Activated CD4-positive, alpha-beta T cell treated with anti-CD3 and anti-CD28 coated beads for 1 hour (primary cell): ENCODE measurements around the gene SLC2A14.
"Not testable (repeated sequence)": the region's sequence is repeated elsewhere in the genome, so short reads cannot be mapped to it uniquely, and the experiment has no call there.

Experiments
- DNase-seq: peaks from one replicate; pipeline ENCODE4 v3.0.0-alpha.2; 2020

Gene SLC2A14

DNA sequence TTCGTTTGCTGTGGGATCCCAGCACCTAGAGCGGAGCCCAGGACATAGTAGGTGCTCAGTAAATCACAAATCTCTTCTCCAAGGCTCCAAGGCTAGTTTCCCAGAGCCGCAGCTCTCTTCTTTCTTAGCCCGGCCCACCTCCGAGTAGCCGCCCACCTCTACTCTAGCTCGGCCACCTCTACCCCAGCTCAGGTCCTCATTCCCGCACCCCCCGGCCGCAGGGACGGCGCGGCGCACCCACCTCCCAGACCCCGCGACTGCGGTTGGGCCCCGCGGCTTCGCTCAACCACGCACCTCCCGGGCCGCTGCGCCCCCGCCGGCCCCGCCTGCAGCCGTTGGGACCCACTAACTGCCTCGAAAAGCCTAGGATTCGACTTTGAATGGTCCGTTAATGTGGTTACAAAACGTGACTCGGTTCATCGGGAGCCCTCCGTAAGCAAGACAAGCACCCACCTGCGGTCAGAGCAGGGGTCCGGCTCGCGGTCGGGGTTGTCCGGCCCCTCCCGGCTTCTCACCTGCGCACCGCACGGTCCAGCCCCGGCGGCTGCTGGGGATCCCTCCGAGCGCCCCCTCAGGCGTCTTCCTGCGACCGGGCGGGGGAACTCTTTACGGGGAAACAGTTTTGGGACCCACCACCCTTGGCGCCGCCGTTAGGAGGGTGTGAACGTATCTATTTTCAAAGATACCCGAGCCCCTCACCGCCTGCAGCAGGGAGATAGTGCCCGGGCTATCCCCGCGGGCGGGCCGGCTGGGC, at the start of gene SLC2A14:
Gene SLC2A14, minus strand, starts transcription at position 350 of the 754 bp plus-strand sequence. CDS start 3,035 bp downstream, outside the sequence.
- no peak for DNase-seq

DNA sequence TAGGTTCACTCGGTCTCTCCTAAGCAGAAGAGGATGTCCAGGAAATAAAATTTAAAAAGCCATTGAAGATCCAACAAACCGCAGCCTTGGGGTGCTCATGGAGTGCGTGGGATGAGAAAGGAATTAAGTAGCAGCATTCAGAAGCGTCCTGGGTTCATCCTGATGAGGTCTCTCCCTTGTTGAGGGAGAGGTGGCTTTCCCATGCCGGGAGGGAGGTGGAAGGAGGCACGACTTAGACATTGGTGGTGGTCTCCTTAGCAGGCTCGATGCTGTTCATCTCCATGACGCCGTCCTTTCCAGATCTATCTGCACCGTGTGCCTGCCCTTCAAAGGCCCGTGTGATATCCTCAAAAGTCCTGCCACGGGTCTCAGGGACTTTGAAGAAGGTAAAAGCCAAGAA, 48.5 kb upstream of the SLC2A14 start:
- not testable (repeated sequence) for DNase-seq

DNA sequence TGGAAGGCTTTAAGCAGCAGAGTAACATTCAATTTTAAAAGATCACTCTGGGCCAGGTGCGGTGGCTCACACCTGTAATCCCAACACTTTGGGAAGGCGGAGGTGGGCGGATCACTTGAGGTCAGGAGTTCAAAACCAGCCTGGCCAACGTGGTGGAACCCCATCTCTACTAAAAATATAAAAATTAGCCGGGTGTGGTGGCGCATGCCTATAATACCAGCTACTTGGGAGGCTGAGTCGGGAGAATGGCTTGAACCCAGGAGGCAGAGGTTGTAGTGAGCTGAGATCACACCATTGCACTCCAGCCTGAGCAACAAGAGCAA, 45.5 kb upstream of the SLC2A14 start:
- DNase-seq: not testable (repeated sequence)

DNA sequence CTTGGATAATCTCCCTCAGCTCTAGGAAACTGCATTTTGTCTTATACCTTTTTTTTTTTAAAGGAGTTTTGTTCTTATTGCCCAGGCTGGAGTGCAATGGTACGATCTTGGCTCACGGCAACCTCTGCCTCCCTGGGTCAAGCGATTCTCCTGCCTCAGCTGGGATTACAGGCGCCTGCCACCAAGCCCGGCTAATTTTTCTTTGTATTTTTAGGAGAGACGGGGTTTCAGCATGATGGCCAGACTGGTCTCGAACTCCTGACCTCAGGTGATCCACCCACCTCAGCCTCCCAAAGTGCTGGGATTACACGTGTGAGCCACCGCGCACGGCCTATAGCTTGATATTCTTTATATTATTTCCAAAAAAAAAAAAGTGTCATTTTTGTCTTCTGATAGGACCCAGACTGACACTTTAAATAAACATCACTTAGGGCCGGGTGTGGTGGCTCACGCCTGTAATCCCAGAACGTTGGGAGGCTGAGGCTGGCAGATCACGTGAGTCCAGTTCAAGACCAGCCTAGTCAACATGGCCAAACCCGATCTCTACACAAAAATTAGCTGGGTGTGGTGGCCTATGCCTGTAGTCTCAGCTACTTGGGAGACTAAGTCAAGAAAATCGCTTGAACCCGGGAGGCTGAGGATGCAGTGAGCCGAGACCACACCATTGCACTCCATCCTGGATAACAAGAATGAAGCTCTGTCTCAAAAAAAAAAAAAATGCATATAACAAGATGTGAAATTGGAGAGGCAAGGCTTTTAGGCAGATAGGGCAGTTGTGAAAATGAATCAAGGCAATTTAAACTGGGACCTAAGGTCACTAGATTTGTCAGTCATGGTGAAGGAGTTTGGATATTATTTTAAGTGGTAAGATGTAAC, 44.9 kb upstream of the SLC2A14 start:
- DNase-seq: no peak

DNA sequence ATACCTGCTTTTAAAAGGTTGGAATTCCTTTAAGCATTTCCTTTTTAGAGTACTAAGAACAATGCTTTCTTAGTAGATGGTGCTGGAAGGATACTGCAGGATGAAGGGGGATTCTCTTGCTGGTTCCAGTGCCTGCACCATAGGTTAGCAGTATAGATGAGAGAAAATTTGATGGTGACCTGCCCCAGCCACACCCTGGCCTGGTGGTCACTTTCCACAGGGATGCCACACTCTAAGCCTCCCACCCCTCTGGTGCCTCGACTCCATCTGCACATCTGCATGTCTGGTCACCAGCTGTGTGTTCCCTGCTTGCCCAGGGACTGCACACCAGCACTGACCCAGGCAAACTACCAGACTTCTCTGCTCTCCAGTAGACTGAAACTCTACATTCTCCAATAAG, 44.2 kb upstream of the SLC2A14 start:
- no peak for DNase-seq

DNA sequence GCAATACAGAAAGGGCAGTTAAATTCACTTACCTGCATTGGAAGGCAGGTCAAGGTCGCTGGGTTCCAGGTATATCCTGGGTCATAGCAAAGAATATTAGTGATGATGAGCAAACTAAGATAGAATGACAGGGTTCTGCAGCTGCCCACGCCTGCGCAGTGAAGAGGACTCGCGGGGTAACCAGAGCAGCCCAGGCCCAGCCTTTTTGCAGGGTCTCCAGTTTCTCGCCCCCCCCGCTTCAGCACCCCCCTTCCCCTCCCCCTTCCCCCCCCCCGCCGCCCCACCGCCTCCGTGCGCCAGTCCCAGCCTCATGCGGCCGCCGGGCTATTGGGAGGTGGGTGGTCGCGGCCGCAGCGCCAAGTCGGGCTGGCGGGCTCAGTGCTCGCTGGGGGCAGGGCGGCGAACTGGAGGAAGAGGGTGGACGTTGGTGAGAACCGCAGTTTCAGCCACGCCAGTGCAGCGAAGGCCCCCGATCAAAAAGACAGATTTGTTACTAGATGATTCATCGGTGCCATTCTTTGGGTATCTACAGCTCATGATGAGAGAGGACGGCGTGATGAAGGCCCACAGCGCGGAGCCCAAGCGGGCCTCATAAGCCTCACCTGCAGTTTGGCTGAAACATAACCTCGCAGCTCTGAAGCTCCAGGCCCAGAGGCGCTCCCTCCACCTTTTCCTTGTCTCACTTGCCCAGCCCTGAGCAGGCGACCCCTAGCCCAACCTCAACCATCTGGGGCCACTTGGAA, 43.1 kb upstream of the SLC2A14 start:
- DNase-seq: no peak

DNA sequence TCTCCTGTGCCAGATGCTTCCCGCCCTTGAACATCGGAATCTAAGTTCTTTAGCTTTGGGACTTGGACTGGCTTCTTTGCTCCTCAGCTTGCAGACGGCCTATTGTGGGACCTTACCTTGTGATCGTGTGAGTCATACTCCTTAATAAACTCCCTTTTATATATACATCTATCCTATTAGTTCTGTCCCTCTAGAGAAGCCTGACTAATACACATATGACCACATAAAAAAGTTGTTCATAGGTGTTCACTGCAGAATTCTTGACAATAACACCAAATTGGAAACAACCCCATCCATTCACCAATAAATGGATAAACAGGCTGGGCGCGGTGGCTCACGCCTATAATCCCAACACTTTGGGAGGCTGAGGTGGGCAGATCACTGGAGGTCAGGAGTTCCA, 37.4 kb upstream of the SLC2A14 start:
- not testable (repeated sequence) for DNase-seq

DNA sequence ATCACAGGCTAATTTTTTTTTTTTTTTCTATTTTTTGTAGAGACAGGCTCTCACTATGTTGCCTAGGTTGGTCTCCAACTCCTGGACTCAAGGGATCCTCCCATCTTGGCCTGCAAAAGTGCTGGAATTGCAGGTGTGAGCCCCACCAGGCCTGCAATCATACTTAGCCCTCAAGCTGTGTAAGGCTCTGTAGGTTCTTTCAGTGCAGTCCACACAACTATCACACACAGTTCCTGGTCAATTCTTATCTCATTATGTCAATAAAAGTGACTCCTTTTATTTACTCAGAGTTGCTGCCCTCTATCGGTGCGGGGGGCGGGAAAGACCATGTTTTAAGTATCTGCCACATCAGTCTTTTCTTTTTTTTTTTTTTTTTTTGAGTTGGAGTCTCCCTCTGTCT, 34.3 kb upstream of the SLC2A14 start:
- no peak for DNase-seq

DNA sequence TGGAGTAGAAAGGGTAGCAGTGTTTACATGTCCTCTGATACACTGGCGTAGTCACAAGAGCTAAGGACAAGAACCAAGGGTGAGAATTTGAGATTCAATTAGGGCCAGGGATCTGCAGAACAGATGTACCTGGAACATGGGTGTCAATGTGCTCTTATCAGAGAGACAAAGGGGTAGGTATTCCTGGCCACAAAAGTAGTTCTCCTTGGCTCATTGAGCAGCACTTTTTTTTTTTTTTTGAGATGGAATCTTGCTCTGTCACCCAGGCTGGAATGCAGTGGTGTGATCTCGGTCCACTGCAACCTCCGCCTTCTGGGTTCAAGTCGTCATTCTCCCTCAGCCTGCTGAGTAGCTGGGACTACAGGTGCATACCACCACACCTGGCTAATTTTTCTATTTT, 33.6 kb upstream of the SLC2A14 start:
- not testable (repeated sequence) for DNase-seq

DNA sequence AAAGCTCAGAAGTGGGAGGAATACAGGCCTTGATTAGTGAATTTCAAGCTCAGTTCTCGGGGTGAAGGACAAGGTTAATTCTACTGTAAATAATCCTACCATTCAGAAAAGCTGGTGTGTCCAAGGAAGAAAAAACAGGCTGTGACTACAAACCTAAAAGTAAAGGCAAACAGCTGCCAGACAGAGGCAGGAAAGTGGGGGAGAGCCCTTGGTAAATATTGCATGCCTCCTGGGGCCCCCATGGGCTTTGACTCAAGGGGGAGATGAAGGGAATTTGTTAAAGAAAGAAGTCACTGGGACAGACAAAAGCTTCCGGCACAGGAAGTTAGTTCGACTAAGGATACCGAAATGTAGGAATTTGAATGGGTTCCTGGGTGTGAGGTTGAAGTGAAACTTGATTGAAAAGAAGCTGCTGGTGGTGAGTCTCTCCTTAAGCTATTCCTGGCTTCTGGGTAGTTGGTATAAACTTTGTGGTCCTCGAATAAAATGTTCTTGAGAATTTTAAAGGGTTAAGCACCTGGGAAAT, 32.9 kb upstream of the SLC2A14 start:
- DNase-seq: not testable (repeated sequence)

DNA sequence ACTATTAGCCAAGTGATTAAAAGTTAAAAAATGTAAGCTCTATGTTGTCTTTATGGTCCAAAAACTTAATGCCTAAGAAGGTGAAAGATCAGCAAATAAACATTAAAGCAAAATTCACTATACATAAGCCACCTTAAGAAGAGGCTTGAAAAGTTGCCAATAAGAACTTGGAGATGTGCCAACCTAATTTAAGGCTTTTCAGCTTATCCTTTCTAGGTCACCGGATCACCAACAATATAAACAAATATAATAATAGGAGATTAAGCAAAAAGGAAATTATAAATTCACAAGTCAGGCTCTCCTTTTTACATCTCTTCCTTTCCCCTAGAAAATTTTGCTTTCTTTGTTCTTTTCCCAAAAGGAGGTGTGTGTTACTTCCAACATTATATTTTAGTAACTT, 32.4 kb upstream of the SLC2A14 start:
- no peak for DNase-seq

DNA sequence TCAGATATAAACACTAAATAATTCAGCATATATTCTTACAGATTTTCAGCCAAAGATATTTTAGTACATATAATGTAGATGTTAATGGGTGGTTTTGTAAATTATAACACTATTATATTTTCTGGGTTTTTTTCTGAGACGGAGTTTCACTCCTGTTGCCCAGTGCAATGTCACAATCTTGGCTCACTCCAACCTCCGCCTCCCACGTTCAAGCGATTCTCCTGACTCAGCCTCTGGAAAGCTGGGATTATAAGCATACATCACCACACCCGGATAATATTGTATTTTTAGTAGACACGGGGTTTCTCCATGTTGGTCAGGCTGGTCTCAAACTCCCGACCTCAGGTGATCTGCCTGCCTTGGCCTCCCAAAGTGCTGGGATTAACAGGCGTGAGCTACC, 29.7 kb upstream of the SLC2A14 start:
- DNase-seq: not testable (repeated sequence)

DNA sequence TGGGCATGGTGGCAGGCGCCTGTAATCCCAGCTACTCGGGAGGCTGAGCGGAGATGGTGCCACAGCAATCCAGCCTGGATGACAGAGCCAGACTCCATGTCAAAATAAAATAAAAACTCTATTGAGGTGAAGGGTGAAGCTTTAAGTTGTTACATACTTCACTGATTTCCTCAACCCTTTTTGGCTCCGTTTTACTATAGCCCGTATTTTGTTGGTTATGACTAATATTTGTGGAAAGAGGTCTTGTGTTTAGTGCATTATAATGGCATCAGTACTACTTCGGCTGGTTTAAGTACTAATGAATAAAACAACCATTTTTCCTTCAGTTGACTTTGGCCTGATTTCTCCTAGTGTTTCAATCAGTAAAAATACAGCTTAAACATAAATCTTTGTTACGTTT, 27.0 kb upstream of the SLC2A14 start:
- no peak for DNase-seq

DNA sequence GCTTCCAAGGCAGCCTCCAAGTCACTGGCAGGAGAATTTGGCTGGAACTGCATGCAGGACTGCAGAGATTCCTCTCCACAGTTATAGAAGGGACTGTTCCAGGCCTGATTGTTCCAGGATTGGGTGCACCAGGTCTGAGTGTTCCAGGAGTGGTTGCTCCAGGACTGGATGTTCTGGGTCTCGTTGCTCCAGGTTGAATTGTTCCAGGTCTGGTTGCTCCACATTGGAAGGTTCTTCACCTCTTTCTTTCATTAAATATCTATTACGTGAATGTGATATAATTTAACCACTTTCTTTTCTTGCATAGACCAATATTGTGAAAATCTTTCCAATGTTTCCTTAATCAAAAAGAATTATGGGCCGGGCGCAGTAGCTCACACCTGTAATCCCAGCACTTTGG, 24.0 kb upstream of the SLC2A14 start:
- not testable (repeated sequence) for DNase-seq

DNA sequence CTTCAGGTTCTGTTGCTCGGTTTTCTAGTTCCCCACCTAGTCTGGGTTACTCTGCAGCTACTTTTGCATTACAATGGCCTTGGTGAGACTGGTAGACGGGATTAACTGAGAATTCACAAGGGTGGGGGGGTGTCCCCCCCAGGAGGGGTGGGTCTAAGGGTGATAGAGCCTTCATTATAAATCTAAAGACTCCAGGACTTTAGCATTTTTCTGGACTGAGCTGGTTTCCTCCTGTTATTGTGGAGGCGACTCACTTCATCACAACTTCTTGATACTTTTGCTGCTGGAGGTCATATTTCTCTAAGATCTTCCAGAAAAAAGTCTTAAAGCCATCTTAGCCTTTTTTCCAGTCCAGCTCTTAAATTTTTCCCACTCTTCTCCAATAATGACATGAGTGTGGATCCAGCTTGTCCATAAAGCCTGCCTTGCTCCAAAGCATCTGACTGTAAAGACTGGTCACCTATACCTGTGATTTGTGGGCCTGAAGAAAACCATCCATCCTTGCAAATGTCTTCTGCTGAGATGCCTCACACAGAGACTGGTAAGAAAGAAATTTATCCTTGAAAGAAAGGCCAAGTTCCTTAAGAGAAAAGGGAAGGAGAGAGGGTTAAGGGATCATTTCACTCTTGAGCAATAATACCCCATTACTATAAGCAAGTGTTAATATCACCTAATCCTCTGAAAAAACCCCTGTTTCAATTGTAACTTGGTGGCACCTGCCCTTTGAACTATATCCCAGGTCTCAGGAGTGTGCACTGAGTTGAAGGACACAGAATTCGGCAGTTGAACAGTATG, 19.7 kb upstream of the SLC2A14 start:
- DNase-seq: no peak

DNA sequence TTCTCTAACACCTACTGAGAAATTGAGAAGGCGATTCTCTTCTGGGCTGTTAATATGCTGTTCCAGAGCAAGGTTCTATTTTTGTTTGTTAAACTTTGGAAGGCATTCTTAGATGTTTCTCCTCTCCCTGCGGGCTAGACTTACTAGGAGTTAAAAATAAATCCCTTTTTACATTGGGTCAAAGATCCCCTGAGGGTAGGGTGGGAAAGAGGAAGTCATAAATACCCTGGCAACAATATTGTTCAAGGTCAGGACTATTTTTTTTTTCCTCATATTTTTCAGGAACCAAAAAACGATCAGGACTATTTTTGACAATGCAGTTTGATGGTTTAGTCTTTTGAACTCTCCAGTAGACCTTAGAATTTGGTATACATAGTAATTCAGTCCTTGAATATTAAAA, 12.0 kb upstream of the SLC2A14 start:
- no peak for DNase-seq

DNA sequence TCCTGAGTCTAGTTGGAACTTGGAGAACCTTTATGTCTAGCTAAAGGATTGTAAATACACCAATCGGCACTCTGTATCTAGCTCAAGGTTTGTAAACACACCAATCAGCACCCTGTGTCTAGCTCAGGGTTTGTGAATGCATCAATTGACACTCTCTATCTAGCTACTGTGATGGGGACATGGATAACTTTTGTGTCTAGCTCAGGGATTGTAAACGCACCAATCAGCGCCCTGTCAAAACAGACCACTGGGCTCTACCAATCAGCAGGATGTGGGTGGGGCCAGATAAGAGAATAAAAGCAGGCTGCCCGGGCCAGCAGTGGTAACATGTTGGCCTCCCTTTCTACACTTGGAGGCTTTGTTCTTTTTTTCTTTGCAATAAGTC, 9.0 kb upstream of the SLC2A14 start:
- DNase-seq: not testable (repeated sequence)

DNA sequence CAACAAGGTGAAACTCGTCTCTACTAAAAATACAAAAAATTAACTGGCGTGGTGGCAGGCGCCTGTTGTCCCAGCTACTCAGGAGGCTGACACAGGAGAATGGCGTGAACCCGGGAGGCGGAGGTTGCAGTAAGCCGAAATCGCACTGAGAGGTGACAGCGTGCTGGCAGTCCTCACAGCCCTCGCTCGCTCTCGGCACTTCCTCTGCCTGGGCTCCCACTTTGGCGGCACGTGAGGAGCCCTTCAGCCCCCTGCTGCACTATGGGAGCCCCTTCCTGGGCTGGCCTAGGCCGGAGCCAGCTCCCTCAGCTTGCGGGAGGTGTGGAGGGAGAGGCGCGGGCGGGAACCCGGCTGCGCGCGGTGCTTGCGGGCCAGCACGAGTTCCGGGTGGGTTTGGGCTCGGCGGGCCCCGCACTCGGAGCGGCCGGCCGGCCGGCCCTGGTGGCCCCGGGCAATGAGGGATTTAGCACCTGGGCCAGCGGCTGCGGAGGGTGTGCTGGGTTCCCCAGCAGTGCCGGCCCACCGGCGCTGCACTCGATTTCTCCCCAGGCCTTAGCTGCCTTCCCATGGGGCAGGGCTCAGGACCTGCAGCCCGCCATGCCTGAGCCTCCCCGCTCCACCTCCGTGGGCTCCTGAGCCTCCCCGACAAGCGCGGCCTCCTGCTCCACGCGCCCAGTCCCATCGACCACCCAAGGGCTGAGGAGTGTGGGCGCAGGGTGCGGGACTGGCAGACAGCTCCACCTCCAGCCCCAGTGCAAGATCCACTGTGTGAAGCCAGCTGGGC, 8.4 kb upstream of the SLC2A14 start:
- DNase-seq: not testable (repeated sequence)

DNA sequence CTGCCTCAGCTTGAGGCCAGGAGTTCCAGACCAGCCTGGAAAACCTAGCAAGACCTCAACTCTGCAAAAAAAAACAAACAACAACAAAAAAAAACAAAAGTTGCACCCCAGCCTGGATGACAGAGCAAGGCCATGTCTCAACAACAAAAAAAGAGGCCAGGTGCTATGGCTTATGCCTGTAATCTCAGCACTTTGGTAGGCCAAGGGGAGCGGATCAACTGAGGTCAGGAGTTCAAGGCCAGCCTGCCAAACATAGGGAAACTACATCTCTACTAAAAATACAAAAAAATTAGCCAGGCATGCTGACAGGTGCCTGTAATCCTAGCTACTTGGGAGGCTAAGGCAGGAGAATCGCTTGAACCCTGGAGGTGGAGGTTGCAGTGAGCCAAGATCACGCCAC, 6.5 kb upstream of the SLC2A14 start:
- DNase-seq: no peak

DNA sequence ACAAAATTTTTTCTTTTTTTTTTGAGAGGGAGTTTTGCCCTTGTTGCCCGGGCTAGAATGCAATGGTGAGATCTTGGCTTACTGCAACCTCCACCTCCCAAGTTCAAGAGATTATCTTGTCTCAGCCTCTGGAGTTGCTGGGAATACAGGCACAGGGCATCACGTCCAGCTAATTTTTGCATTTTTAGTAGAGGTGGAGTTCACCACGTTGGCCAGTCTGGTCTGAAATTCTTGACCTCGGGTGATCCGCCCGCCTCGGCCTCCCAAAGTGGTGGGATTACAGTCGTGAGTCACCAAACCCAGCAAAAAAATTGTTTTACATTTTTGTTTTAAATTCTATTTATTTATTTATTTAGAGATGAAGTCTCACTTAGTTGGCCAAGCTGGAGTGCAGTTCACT, 4.7 kb upstream of the SLC2A14 start:
- DNase-seq: no peak

DNA sequence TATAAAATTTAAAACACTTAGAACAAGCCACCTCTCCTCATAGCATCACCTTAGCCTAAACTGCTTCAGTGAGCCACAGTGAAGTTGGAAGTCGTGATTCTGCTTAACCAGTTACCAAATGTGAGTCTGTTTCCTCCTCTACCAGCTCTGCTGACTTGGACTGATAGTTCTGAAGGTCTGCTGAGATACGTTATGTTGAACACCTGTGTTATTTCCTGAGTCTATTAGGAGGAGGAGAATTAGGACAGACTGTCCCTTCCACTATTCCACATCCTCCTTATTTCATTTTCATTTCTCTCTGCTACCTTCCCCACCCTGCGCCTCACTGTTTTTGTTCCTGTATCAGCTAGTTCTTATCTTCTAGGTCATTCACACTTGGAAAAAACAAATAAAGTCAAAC, 2.4 kb downstream of the SLC2A14 start:
- DNase-seq: no peak

DNA sequence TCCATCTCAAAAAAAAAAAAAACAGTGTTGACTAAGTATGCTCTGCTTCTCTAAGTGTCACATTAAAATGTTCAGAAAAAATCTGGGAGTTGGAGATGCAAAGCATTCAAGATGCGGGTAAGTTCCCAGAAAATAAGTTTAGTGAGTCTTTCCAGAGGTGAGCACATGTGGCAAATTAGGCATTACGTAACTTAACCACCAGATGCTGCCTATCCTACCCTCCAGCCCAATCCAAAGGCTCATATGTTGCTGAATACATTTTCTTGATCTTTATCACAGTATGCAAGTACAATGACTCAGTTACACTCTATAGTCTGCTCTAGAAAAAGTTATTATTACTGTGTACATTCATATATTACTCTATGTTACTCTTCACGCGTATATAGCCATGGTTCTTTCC, 3.6 kb downstream of the SLC2A14 start:
- DNase-seq: no peak
